Measurements from ENCODE around the gene NOXRED1.
A peak's percentile ranks its signal among the peaks of the same experiment; 100 is the strongest.

NOXRED1 gene

GRCh38 chr14:77347751-77348150 is 75.6 kb downstream of the NOXRED1 start:
- peak; percentile 43 for DNase-seq (ENCODE audit: low spot score)
- in situ Hi-C loops (cut with MboI; ENCODE audit: low sequenced_read_pairs, unreplicated experiment), result no loop called here
- no peak for TF ChIP-seq CTCF (IDR thresholded peaks at IDR 0.05; ENCODE audit: borderline replicate concordance, control extremely low read depth, extremely low read depth, insufficient read depth, missing control alignments)

GRCh38 chr14:77346495-77346894 is 76.8 kb downstream of the NOXRED1 start:
- no peak for DNase-seq (ENCODE audit: low spot score)

GRCh38 chr14:77344377-77344996 is 78.8 kb downstream of the NOXRED1 start:
- no peak for TF ChIP-seq CTCF (IDR thresholded peaks at IDR 0.05; ENCODE audit: borderline replicate concordance, control extremely low read depth, extremely low read depth, insufficient read depth, missing control alignments)
- in situ Hi-C loops (cut with MboI; ENCODE audit: low sequenced_read_pairs, unreplicated experiment), result no loop called here
- DNase-seq (ENCODE audit: low spot score), result no peak

More at GRCh38 chr14:77346495-77346894, 76.8 kb downstream of the NOXRED1 start:
- in situ Hi-C loops (cut with MboI; ENCODE audit: low sequenced_read_pairs, unreplicated experiment), result no loop called here
- TF ChIP-seq CTCF (IDR thresholded peaks at IDR 0.05; ENCODE audit: borderline replicate concordance, control extremely low read depth, extremely low read depth, insufficient read depth, missing control alignments), result no peak

All from GM13976 (cell line).